GM23338 (cell line): Measurements from ENCODE around the gene SCGB1C2. TPM values are rescaled to one million over a fixed set of nuclear protein-coding genes. Genes with fewer than 3 reads are reported as not detected.

Source experiments
- ATAC-seq: fragments of 200-7000 bp; cut with Tn5 transposase; 3 replicates; pipeline ENCODE4 v1.9.1; 2020
- DNase-seq: peaks from one replicate; pipeline ENCODE4 v3.0.0-alpha.2; 2015; ENCODE audit warnings: low spot score
- H2AFZ ChIP-seq: fragments of 200-600 bp; sonication (generic); 2 replicates; pipeline ENCODE4 v1.8.0; 2016; ENCODE audit warnings: antibody characterized with exemption, mild to moderate bottlenecking, moderate library complexity
- H3F3A ChIP-seq: fragments of 200-600 bp; sonication (generic); replicated peaks from 2 replicates; pipeline ENCODE4 v1.8.0; 2017; ENCODE audit warnings: antibody characterized with exemption, mixed run types, low read depth
- H3K27ac ChIP-seq: fragments of 200-600 bp; sonication (generic); 2 replicates; pipeline ENCODE4 v1.6.1; 2016; ENCODE audit warnings: low read depth
- H3K27me3 ChIP-seq: fragments of 200-600 bp; sonication (generic); 2 replicates; pipeline ENCODE4 v1.8.0; 2016; ENCODE audit warnings: mild to moderate bottlenecking, mixed run types, moderate library complexity; ENCODE audit not compliant: insufficient read depth
- H3K36me3 ChIP-seq: fragments of 200-600 bp; sonication (generic); 2 replicates; pipeline ENCODE4 v1.8.0; 2016; ENCODE audit warnings: mild to moderate bottlenecking; ENCODE audit not compliant: insufficient read depth
- H3K4me1 ChIP-seq: fragments of 200-600 bp; sonication (generic); 2 replicates; pipeline ENCODE4 v1.8.0; 2016; ENCODE audit warnings: mild to moderate bottlenecking, moderate library complexity; ENCODE audit not compliant: insufficient read depth
- H3K4me2 ChIP-seq: fragments of 200-600 bp; sonication (generic); 2 replicates; pipeline ENCODE4 v1.7.1; 2017; ENCODE audit warnings: mixed run types
- H3K4me3 ChIP-seq: fragments of 200-600 bp; sonication (generic); 2 replicates; pipeline ENCODE4 v1.6.1; 2016; ENCODE audit warnings: mixed run types
- H3K79me2 ChIP-seq: fragments of 200-600 bp; sonication (generic); replicated peaks from 2 replicates; pipeline ENCODE4 v1.8.0; 2017; ENCODE audit warnings: mild to moderate bottlenecking; ENCODE audit not compliant: insufficient read depth
- H3K9me2 ChIP-seq: fragments of 200-600 bp; sonication (generic); 2 replicates; pipeline ENCODE4 v1.8.0; 2017; ENCODE audit not compliant: insufficient read depth
- H4K20me1 ChIP-seq: fragments of 200-600 bp; sonication (generic); replicated peaks from 2 replicates; pipeline ENCODE4 v1.8.0; 2017; ENCODE audit warnings: mild to moderate bottlenecking; ENCODE audit not compliant: insufficient read depth
- H3K27ac Mint-ChIP-seq: 2 replicates; pipeline ENCODE4 v1.8.0; 2020; ENCODE audit warnings: inconsistent platforms, mild to moderate bottlenecking, moderate library complexity, mixed read lengths
- H3K27me3 Mint-ChIP-seq: 3 replicates; pipeline ENCODE4 v1.8.0; 2022; ENCODE audit warnings: low read depth, mild to moderate bottlenecking, moderate library complexity, mixed read lengths, inconsistent platforms; ENCODE audit not compliant: insufficient read depth, poor library complexity
- H3K36me3 Mint-ChIP-seq: 3 replicates; pipeline ENCODE4 v1.8.0; 2021; ENCODE audit warnings: low read depth, mild to moderate bottlenecking, inconsistent platforms, moderate library complexity, mixed read lengths
- H3K4me1 Mint-ChIP-seq: 3 replicates; pipeline ENCODE4 v1.8.0; 2020; ENCODE audit warnings: mild to moderate bottlenecking, inconsistent platforms, mixed read lengths
- H3K4me3 Mint-ChIP-seq: 3 replicates; pipeline ENCODE4 v1.8.0; 2021; ENCODE audit warnings: moderate library complexity, mild to moderate bottlenecking, inconsistent platforms, mixed read lengths
- H3K9me3 Mint-ChIP-seq: 3 replicates; pipeline ENCODE4 v1.8.0; 2020; ENCODE audit warnings: moderate library complexity, mild to moderate bottlenecking, inconsistent platforms, mixed read lengths
- CREB1 ChIP-seq: fragments of 250-450 bp; sonication (Bioruptor Pico); IDR thresholded peaks from 2 replicates; pipeline ENCODE4 v1.5.0; 2020; ENCODE audit warnings: low read depth, mild to moderate bottlenecking, moderate library complexity
- CTCF ChIP-seq, 2 experiments: fragments of 200-600 bp in 1 of 2; sonication (generic) in 1 of 2; conservative IDR thresholded peaks; 2 replicates each; pipeline versions ENCODE4 v1.5.1 to v1.6.1; 2016 to 2017; ENCODE audit warnings: antibody characterized with exemption in 2 of 2, low read depth in 2 of 2, mild to moderate bottlenecking in 2 of 2, moderate library complexity in 1 of 2
- ETS1 ChIP-seq: IDR thresholded peaks from 2 replicates; pipeline ENCODE4 v1.6.1; 2016; ENCODE audit warnings: antibody characterized with exemption
- EZH2 ChIP-seq: fragments of 200-600 bp; sonication (generic); IDR thresholded peaks from one replicate; pipeline ENCODE4 v1.8.0; 2017; ENCODE audit warnings: antibody characterized with exemption, mild to moderate bottlenecking, low read depth; ENCODE audit not compliant: unreplicated experiment
- EZH2phosphoT487 ChIP-seq: fragments of 200-600 bp; sonication (generic); IDR thresholded peaks from one replicate; pipeline ENCODE4 v1.8.1; 2018; ENCODE audit warnings: antibody characterized with exemption; ENCODE audit not compliant: unreplicated experiment
- JUNB ChIP-seq: IDR thresholded peaks from one replicate; pipeline ENCODE4 v1.6.1; 2016; ENCODE audit warnings: antibody characterized with exemption; ENCODE audit not compliant: unreplicated experiment
- NANOG ChIP-seq: IDR thresholded peaks from 2 replicates; pipeline ENCODE4 v1.6.1; 2016; ENCODE audit warnings: antibody characterized with exemption, borderline replicate concordance
- POLR2AphosphoS5 ChIP-seq: IDR thresholded peaks from 2 replicates; pipeline ENCODE4 v1.6.1; 2016; ENCODE audit warnings: antibody characterized with exemption, low read depth
- STAT1 ChIP-seq: IDR thresholded peaks from one replicate; pipeline ENCODE4 v1.6.1; 2016; ENCODE audit warnings: antibody characterized with exemption; ENCODE audit not compliant: unreplicated experiment
- ZNF114 ChIP-seq: fragments of 250-450 bp; sonication (Bioruptor Pico); IDR thresholded peaks from 2 replicates; pipeline ENCODE4 v1.5.0; 2020; ENCODE audit warnings: mild to moderate bottlenecking, moderate library complexity
- ZNF331 ChIP-seq: fragments of 250-450 bp; sonication (Bioruptor Pico); IDR thresholded peaks from 2 replicates; pipeline ENCODE4 v1.5.0; 2020; ENCODE audit warnings: low read depth, mild to moderate bottlenecking, moderate library complexity
- polyA plus RNA-seq: library from polyadenylated mRNA; unstranded; fragments of >200 nt; fragmentation: Nextera tagmentation; extraction: Ambion mirVana; gene quantifications from 2 replicates; pipeline ENCODE4 v1.2.1, GENCODE V29; 2016
- total RNA-seq: library from RNA; depleted of rRNA; stranded (reverse); fragments of >200 nt; shearing (Covaris generic); gene quantifications from 2 replicates; pipeline ENCODE4 v1.2.3, GENCODE V29; 2014
- TF ChIP-seq, protein P1 (sequence below): IDR thresholded peaks from one replicate; pipeline ENCODE4 v1.6.1; 2018; ENCODE audit warnings: antibody characterized with exemption; ENCODE audit not compliant: unreplicated experiment
- TF ChIP-seq, protein P2 (sequence below): fragments of 250-450 bp; sonication (Bioruptor Pico); IDR thresholded peaks from 2 replicates; pipeline ENCODE4 v1.5.0; 2020; ENCODE audit warnings: mild to moderate bottlenecking, moderate library complexity

Gene SCGB1C2
- total and polyA plus RNA-seq, 2 experiments from 2014 or later: not detected

GRCh38 chr17:152860-153420 is 15.6 kb downstream of the SCGB1C2 start:
- no peaks in the 10 kb centered on the region for H3K4me1 Mint-ChIP-seq
- H3K9me2 ChIP-seq: no peaks in the 10 kb centered on the region
- no peaks in the 10 kb centered on the region for H3K9me3 Mint-ChIP-seq
- H3K4me3 ChIP-seq: no peak overlapping the region
- DNase-seq (no peak), ATAC-seq (no peak)
- no peaks in the 10 kb centered on the region; the same call in 2 of the 3 replicates for H3K36me3 Mint-ChIP-seq
- no peaks in the 10 kb centered on the region for H3K4me1 ChIP-seq
- H3F3A ChIP-seq: no peaks in the 10 kb centered on the region
- H3K4me3 Mint-ChIP-seq: no peak overlapping the region
- H4K20me1 ChIP-seq: no peaks in the 10 kb centered on the region
- no peak overlapping the region for H3K27ac ChIP-seq
- no peaks in the 10 kb centered on the region for H3K36me3 ChIP-seq
- H3K27ac Mint-ChIP-seq: no peak overlapping the region
- peaks cover 3% of the 10 kb centered on the region for H3K27me3 Mint-ChIP-seq
- H2AFZ ChIP-seq: no peak overlapping the region
- no peaks in the 10 kb centered on the region for H3K79me2 ChIP-seq
- H3K27me3 ChIP-seq: no peaks in the 10 kb centered on the region
- no peak overlapping the region for H3K4me2 ChIP-seq
- TF ChIP-seq ETS1: no peak
- TF ChIP-seq EZH2: no peak
- TF ChIP-seq, protein P1, sequence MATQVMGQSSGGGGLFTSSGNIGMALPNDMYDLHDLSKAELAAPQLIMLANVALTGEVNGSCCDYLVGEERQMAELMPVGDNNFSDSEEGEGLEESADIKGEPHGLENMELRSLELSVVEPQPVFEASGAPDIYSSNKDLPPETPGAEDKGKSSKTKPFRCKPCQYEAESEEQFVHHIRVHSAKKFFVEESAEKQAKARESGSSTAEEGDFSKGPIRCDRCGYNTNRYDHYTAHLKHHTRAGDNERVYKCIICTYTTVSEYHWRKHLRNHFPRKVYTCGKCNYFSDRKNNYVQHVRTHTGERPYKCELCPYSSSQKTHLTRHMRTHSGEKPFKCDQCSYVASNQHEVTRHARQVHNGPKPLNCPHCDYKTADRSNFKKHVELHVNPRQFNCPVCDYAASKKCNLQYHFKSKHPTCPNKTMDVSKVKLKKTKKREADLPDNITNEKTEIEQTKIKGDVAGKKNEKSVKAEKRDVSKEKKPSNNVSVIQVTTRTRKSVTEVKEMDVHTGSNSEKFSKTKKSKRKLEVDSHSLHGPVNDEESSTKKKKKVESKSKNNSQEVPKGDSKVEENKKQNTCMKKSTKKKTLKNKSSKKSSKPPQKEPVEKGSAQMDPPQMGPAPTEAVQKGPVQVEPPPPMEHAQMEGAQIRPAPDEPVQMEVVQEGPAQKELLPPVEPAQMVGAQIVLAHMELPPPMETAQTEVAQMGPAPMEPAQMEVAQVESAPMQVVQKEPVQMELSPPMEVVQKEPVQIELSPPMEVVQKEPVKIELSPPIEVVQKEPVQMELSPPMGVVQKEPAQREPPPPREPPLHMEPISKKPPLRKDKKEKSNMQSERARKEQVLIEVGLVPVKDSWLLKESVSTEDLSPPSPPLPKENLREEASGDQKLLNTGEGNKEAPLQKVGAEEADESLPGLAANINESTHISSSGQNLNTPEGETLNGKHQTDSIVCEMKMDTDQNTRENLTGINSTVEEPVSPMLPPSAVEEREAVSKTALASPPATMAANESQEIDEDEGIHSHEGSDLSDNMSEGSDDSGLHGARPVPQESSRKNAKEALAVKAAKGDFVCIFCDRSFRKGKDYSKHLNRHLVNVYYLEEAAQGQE: no peak
- no peak for TF ChIP-seq ZNF114 (CRISPR knock-in tag)
- no peak for TF ChIP-seq JUNB
- TF ChIP-seq POLR2AphosphoS5: no peak
- TF ChIP-seq CREB1: no peak
- no peak for TF ChIP-seq ZNF331
- no peak for TF ChIP-seq CTCF (conservative IDR thresholded peaks at IDR 0.05; ENCODE audit: low read depth in 2 of 2)
- TF ChIP-seq, protein P2, sequence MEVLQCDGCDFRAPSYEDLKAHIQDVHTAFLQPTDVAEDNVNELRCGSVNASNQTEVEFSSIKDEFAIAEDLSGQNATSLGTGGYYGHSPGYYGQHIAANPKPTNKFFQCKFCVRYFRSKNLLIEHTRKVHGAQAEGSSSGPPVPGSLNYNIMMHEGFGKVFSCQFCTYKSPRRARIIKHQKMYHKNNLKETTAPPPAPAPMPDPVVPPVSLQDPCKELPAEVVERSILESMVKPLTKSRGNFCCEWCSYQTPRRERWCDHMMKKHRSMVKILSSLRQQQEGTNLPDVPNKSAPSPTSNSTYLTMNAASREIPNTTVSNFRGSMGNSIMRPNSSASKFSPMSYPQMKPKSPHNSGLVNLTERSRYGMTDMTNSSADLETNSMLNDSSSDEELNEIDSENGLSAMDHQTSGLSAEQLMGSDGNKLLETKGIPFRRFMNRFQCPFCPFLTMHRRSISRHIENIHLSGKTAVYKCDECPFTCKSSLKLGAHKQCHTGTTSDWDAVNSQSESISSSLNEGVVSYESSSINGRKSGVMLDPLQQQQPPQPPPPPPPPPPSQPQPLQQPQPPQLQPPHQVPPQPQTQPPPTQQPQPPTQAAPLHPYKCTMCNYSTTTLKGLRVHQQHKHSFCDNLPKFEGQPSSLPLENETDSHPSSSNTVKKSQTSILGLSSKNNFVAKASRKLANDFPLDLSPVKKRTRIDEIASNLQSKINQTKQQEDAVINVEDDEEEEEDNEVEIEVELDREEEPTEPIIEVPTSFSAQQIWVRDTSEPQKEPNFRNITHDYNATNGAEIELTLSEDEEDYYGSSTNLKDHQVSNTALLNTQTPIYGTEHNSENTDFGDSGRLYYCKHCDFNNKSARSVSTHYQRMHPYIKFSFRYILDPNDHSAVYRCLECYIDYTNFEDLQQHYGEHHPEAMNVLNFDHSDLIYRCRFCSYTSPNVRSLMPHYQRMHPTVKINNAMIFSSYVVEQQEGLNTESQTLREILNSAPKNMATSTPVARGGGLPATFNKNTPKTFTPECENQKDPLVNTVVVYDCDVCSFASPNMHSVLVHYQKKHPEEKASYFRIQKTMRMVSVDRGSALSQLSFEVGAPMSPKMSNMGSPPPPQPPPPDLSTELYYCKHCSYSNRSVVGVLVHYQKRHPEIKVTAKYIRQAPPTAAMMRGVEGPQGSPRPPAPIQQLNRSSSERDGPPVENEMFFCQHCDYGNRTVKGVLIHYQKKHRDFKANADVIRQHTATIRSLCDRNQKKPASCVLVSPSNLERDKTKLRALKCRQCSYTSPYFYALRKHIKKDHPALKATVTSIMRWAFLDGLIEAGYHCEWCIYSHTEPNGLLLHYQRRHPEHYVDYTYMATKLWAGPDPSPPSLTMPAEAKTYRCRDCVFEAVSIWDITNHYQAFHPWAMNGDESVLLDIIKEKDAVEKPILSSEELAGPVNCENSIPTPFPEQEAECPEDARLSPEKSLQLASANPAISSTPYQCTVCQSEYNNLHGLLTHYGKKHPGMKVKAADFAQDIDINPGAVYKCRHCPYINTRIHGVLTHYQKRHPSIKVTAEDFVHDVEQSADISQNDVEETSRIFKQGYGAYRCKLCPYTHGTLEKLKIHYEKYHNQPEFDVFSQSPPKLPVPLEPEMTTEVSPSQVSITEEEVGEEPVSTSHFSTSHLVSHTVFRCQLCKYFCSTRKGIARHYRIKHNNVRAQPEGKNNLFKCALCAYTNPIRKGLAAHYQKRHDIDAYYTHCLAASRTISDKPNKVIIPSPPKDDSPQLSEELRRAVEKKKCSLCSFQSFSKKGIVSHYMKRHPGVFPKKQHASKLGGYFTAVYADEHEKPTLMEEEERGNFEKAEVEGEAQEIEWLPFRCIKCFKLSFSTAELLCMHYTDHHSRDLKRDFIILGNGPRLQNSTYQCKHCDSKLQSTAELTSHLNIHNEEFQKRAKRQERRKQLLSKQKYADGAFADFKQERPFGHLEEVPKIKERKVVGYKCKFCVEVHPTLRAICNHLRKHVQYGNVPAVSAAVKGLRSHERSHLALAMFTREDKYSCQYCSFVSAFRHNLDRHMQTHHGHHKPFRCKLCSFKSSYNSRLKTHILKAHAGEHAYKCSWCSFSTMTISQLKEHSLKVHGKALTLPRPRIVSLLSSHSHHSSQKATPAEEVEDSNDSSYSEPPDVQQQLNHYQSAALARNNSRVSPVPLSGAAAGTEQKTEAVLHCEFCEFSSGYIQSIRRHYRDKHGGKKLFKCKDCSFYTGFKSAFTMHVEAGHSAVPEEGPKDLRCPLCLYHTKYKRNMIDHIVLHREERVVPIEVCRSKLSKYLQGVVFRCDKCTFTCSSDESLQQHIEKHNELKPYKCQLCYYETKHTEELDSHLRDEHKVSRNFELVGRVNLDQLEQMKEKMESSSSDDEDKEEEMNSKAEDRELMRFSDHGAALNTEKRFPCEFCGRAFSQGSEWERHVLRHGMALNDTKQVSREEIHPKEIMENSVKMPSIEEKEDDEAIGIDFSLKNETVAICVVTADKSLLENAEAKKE: no peak
- no peak for TF ChIP-seq STAT1
- TF ChIP-seq NANOG: no peak
- TF ChIP-seq EZH2phosphoT487: no peak
